Stimulated activated CD4-positive, alpha-beta T cell treated with anti-CD3 and anti-CD28 coated beads, Interleukin-1b, Interleukin-23, amount 100 ng/mL, for 24 hours (primary cell): Measurements from ENCODE around the gene ZBTB7C.

Source experiments
- DNase-seq, 4 experiments: peaks; one replicate each; pipeline ENCODE4 v3.0.0-alpha.2; 2020; ENCODE audit warnings: low read depth in 4 of 4, low spot score in 1 of 4

ZBTB7C gene

GRCh38 chr18:48073211-48073930 is 335.8 kb downstream of the ZBTB7C start:
- DNase-seq: no peak

- DNase-seq: no peak
Observed at GRCh38 chr18:48072428-48073204, 336.6 kb downstream of the ZBTB7C start.

GRCh38 chr18:48068916-48069445 is 340.2 kb downstream of the ZBTB7C start:
- no peak for DNase-seq

- no peak for DNase-seq
Observed at GRCh38 chr18:48066225-48066652, 342.9 kb downstream of the ZBTB7C start.

- no peak for DNase-seq
Observed at GRCh38 chr18:48065601-48065995, 343.6 kb downstream of the ZBTB7C start.

- no peak for DNase-seq
Observed at GRCh38 chr18:48064978-48065600, 344.1 kb downstream of the ZBTB7C start.

- no peak for DNase-seq
Observed at GRCh38 chr18:48061781-48062570, 347.2 kb downstream of the ZBTB7C start.

- no peak for DNase-seq
Observed at GRCh38 chr18:48060970-48061369, 348.2 kb downstream of the ZBTB7C start.

- DNase-seq: no peak
Observed at GRCh38 chr18:48060346-48060745, 348.8 kb downstream of the ZBTB7C start.

GRCh38 chr18:48059455-48060010 is 349.6 kb downstream of the ZBTB7C start:
- no peak for DNase-seq

GRCh38 chr18:48058486-48058885 is 350.7 kb downstream of the ZBTB7C start:
- no peak for DNase-seq

- no peak for DNase-seq
Observed at GRCh38 chr18:48057018-48057417, 352.2 kb downstream of the ZBTB7C start.

- no peak for DNase-seq
Observed at GRCh38 chr18:48055351-48055750, 353.8 kb downstream of the ZBTB7C start.

- DNase-seq: no peak
Observed at GRCh38 chr18:48053881-48054816, 355.0 kb downstream of the ZBTB7C start.

- no peak for DNase-seq
Observed at GRCh38 chr18:48052842-48053241, 356.3 kb downstream of the ZBTB7C start.

GRCh38 chr18:48051945-48052840 is 357.0 kb downstream of the ZBTB7C start:
- no peak for DNase-seq

GRCh38 chr18:48050176-48050575 is 359.0 kb downstream of the ZBTB7C start:
- no peak for DNase-seq

GRCh38 chr18:48049757-48050156 is 359.4 kb downstream of the ZBTB7C start:
- DNase-seq: no peak

- DNase-seq: no peak
Observed at GRCh38 chr18:48048251-48048650, 360.9 kb downstream of the ZBTB7C start.
